Medulla oblongata (tissue), 1 donor: Measurements from ENCODE around the gene ARHGAP26.

ENCODE experiments used
- DNase-seq: peaks from one replicate; pipeline ENCODE4 v3.0.0-alpha.2; 2015; ENCODE audit errors: extremely low spot score

Gene ARHGAP26

GRCh38 chr5:143016777-143017516, 246.8 kb downstream of the ARHGAP26 start:
- peak; percentile 63 for DNase-seq

GRCh38 chr5:143017541-143017940, 247.4 kb downstream of the ARHGAP26 start:
- DNase-seq: no peak

- no peak for DNase-seq
Observed at GRCh38 chr5:143017992-143018391, 247.8 kb downstream of the ARHGAP26 start.

- no peak for DNase-seq
Observed at GRCh38 chr5:143019157-143019556, 249.0 kb downstream of the ARHGAP26 start.

DNA sequence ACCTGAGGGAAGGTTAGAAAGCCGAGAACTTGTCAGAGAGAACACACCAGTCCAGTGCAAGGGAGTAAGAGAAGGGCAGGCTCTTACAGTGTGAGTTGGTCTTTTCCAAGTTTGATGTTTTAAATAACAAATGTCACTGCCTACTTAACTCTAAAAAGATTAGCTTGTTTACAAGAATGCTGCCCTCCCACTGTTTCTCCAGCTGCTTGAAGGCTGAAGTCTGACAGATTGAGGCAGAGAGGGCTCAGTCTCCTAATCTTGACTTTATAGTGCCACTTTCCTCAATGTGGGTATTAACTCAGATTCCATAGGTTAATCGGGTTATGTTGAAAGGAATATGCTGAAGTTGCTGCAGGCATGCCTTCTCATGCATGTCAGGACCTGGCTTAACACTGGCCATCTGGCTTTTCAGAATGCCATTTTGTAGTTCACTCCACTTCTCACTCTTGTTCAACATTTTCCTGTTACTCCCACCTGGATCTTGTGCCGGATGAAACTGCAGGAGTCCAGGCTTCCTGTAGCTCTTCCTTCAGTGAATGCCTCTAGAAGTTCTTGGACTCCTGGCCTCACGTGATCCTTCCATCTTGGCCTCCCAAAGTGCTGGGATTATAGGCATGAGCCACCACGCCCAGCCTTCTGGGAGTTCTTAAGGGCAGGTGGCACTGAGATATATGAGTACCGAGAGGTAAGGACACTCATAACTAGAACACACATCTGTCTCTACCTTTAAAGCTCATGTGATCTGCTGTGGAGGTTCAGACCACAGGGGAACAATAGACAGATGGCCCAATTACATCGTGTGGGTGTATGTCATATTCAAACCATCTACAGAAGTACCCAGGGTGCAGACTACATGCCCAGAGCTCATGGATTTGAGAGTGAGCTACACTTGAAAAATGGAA, 249.7 kb downstream of the ARHGAP26 start:
- no peak for DNase-seq

DNA sequence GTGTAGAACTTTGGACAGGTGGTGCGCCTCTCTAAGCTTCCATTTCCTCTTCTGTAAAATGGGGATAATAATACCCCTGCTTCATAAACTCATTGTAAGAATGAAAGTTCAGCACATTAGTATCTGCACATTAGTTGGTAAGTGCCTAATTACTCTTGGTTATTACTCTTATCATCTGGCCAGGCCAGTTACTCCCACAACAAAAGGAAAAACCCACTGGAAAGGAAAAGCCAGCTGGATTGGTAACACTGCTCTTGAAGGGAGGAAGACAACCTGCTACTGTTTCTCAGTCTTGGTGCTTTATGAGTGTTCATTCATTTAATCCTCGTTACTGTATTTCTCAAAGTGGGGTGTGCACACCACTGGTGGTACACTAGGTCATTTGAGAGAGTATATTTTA, 251.4 kb downstream of the ARHGAP26 start:
- DNase-seq: no peak

DNA sequence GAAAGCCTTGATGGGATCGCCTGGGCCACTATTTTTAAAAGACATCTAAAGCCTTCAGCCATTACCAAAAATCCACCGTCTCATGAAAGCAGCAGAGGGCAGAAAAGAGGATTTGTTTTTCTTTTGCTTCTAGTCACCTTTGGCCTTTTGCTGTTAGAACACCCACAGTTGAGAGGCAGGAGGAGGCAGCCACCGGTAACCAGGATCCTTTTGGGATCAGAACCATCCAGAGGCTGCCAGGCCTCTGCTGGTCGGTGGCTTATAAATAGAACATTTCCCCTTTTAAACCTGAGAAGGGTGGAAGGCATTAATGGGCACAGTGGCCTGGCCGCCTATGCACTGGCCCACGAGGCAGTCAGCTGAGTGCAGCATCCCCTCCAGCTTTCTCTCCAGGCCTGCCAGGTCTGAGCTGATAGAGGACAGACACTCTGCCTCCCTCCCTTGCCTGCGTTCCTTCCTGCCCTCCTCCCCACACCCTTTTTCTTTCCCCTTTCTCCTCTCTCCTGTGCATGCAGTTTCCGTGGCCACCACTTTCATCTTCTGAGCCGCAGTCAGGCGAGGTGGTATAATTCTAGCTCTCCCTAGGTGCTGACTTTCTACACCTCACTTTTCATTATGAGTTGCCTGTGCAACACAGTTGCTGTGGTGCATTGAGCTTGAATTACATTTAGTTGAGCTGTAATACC, 253.4 kb downstream of the ARHGAP26 start:
- DNase-seq: peak; percentile 83

DNA sequence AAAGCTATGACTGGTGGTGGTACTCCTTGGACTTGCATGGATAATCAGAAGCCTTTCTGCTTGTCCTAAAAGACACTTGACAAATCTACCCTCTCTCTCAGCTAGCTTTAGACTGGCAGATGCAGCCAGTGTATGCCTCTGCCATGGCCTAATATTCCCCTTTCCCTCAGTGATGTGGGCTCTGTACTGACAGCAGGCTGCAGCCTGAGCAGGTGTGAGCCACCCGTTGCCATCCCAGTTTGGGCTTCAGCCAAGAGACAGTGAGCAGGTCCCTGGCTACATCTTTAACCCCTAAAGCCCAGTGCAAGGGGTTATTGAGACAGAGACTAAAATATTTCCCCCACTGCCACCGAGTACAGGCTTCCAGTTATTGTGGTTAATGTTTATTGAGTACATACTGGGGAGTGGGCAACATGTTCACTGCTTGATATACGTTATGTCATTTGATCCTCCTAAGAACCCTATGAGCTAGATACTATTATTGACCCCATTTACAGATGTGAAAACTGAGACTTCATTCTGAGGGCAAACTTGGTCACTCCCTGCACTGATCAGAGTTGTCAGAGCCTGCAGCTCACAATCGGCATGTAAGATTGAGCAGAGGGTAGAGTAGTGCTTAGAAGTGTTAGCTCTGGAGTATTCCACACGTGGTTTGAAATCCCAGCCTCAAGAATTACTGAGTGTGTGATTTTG, 254.2 kb downstream of the ARHGAP26 start:
- DNase-seq: no peak

GRCh38 chr5:143025376-143025775, 255.2 kb downstream of the ARHGAP26 start:
- no peak for DNase-seq

- DNase-seq: no peak
Observed at GRCh38 chr5:143025971-143026370, 255.8 kb downstream of the ARHGAP26 start.

DNA sequence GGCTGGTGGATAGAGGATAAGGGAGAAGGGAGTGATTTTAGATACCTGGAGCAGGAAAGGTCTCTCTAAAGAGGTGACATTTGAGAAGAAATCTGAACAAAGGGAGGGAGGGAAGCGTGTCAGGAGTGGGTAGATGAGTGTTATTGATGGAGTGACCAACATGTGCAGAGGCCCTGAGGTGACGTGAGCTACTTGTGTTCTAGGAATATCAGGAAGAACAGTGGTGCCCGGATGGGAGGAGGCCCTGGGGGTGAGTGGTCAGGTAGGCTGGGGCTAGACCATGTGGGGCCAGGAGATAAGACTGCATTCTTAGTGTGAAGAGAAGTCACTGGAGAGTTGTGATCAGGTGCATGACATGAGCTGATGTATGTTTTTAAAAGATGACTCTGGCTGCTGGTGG, 256.2 kb downstream of the ARHGAP26 start:
- DNase-seq: no peak

DNA sequence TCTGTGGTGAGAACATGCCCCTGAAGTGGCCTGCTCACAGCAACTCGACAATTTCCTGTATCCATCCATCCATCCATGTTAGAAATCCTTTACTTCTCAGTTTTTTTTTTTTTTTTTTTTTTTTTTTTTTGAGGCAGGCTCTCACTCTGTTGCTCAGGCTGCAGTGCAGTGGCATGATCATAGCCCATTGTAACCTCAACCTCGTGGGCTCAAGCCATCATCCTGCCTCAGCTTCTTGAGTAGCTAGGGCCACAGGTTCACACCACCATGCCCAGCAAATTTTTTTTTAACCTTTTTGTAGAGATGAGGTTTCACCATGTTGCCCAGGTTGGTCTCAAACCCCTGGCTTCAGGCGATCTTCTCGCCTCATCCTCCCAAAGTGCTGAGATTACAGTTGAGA, 259.1 kb downstream of the ARHGAP26 start:
- DNase-seq: no peak

GRCh38 chr5:143030349-143030748, 260.2 kb downstream of the ARHGAP26 start:
- DNase-seq: no peak

DNA sequence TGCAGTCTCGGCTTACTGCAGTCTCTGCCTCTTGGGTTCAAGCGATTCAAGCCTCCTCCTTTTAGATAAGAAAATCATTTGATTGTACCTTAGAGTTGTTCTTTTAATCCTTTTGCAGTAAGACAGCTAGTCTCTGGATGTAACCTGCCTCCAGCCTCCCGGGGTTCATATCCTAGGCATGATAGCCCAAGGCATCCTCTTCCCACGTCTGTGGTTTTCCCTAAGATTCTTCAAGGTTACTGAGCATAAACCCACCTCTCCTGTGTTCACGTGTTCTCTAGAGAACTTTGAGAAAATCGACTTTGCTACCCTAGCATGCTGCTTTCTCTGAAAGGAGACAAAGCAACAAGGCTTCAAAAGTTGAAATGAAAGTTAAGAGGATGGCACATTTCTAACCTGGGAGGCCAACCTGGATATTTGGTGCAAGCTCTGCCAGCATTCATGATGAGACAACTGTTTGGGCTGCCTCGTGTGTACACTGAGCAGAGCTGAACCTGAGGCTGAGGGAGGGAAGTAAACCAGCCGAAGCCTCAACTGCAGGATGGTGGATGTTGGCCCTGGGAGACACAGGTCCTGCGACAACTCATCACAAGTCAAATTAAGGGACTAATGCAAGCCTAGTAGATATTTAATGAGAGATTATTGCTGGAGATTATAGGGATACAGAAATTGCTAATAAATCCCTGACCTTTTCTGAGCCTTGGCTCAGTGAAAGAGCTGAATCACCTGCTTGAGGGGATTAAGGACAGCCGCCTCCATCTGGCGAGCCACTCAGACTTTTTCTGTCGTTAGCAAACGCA, 261.8 kb downstream of the ARHGAP26 start:
- DNase-seq: no peak

- no peak for DNase-seq
Observed at GRCh38 chr5:143032581-143032836, 262.3 kb downstream of the ARHGAP26 start.

- no peak for DNase-seq
Observed at GRCh38 chr5:143033535-143034250, 263.5 kb downstream of the ARHGAP26 start.

GRCh38 chr5:143036146-143036927, 266.2 kb downstream of the ARHGAP26 start:
- no peak for DNase-seq

GRCh38 chr5:143037071-143037470, 266.9 kb downstream of the ARHGAP26 start:
- no peak for DNase-seq

DNA sequence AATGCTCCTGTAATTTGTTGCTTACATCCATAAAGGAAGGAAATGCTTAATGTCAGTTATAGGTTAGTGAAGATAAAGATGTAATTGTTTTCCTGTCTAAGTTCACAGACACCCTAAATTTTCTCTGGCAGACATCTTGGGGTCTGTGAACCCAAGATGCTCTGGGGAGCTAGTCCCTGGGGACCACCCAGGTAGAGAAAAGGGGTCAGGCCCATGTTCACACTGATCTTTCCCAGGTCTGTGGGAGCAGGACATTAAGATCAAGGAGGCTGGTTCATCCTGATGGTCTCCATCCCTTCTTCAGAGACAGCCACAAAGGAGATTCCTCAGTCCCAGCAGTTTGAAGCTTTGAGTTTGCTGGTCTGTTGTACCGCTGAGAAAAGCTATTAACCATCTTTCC, 267.5 kb downstream of the ARHGAP26 start:
- no peak for DNase-seq

- no peak for DNase-seq
Observed at GRCh38 chr5:143040622-143041021, 270.4 kb downstream of the ARHGAP26 start.
